NCI-H2227 (cell line): Measurements from ENCODE around the gene SRD5A1.

Experiments used
- DNase-seq: peaks from one replicate; lab custom pipeline; 2025; ENCODE audit not compliant: unreplicated experiment; lab: John Stamatoyannopoulos, UW

SRD5A1 gene

GRCh38 chr5:6682239-6682638, 49.0 kb downstream of the SRD5A1 start:
- no peak for DNase-seq

GRCh38 chr5:6683241-6683640, 50.0 kb downstream of the SRD5A1 start:
- DNase-seq: no peak

- no peak for DNase-seq
Observed at GRCh38 chr5:6684075-6684474, 50.8 kb downstream of the SRD5A1 start.

GRCh38 chr5:6686501-6686900, 53.3 kb downstream of the SRD5A1 start:
- DNase-seq: no peak

- DNase-seq: no peak
Observed at GRCh38 chr5:6686915-6687409, 53.7 kb downstream of the SRD5A1 start.

GRCh38 chr5:6687505-6687904, 54.3 kb downstream of the SRD5A1 start:
- no peak for DNase-seq

- no peak for DNase-seq
Observed at GRCh38 chr5:6692906-6693305, 59.7 kb downstream of the SRD5A1 start.

- DNase-seq: no peak
Observed at GRCh38 chr5:6698696-6699095, 65.5 kb downstream of the SRD5A1 start.

GRCh38 chr5:6699357-6699756, 66.1 kb downstream of the SRD5A1 start:
- DNase-seq: no peak

GRCh38 chr5:6700074-6700684, 66.9 kb downstream of the SRD5A1 start:
- DNase-seq: no peak

- no peak for DNase-seq
Observed at GRCh38 chr5:6700685-6701355, 67.6 kb downstream of the SRD5A1 start.

- DNase-seq: no peak
Observed at GRCh38 chr5:6701491-6701890, 68.3 kb downstream of the SRD5A1 start.

- DNase-seq: no peak
Observed at GRCh38 chr5:6702633-6703032, 69.4 kb downstream of the SRD5A1 start.

GRCh38 chr5:6703806-6704205, 70.6 kb downstream of the SRD5A1 start:
- no peak for DNase-seq

- DNase-seq: no peak
Observed at GRCh38 chr5:6704361-6704851, 71.2 kb downstream of the SRD5A1 start.

- no peak for DNase-seq
Observed at GRCh38 chr5:6705088-6705487, 71.8 kb downstream of the SRD5A1 start.

- no peak for DNase-seq
Observed at GRCh38 chr5:6705959-6706358, 72.7 kb downstream of the SRD5A1 start.

GRCh38 chr5:6707852-6708251, 74.6 kb downstream of the SRD5A1 start:
- DNase-seq: no peak

- DNase-seq: no peak
Observed at GRCh38 chr5:6708814-6709213, 75.6 kb downstream of the SRD5A1 start.

- no peak for DNase-seq
Observed at GRCh38 chr5:6710070-6710469, 76.8 kb downstream of the SRD5A1 start.

GRCh38 chr5:6710551-6711318, 77.5 kb downstream of the SRD5A1 start:
- no peak for DNase-seq
